HS-5 (cell line): ENCODE results near the gene SSUH2.
A peak's percentile ranks its signal among the peaks of the same experiment; 100 is the strongest.

Experiments
- DNase-seq: peaks from one replicate; pipeline ENCODE4 v3.0.0-alpha.2; 2012; ENCODE audit warnings: low read depth

The SSUH2 gene

GRCh38 chr3:8579943-8580342, 64.7 kb downstream of the SSUH2 start:
- no peak for DNase-seq

DNA sequence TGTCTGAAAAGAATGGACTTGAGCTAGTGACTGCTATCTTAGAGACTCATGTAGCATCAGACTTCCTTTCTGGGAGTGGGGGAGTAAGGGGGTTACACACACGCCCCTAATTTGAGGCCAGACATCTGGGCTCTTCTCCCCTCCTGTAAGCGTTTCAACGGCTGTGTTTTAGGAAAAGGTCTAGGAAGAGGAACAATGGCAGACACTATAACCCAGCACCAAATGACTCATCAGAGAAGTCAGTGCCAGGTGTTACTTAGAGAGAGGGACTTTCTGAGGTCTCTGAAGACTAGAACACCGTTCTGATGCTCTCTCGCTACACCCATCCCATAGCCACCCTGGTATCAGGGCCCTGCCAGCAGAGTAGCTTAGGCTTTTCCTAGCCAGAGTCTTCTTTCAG, 65.5 kb downstream of the SSUH2 start:
- no peak for DNase-seq

- no peak for DNase-seq
Observed at GRCh38 chr3:8578282-8578681, 66.3 kb downstream of the SSUH2 start.

DNA sequence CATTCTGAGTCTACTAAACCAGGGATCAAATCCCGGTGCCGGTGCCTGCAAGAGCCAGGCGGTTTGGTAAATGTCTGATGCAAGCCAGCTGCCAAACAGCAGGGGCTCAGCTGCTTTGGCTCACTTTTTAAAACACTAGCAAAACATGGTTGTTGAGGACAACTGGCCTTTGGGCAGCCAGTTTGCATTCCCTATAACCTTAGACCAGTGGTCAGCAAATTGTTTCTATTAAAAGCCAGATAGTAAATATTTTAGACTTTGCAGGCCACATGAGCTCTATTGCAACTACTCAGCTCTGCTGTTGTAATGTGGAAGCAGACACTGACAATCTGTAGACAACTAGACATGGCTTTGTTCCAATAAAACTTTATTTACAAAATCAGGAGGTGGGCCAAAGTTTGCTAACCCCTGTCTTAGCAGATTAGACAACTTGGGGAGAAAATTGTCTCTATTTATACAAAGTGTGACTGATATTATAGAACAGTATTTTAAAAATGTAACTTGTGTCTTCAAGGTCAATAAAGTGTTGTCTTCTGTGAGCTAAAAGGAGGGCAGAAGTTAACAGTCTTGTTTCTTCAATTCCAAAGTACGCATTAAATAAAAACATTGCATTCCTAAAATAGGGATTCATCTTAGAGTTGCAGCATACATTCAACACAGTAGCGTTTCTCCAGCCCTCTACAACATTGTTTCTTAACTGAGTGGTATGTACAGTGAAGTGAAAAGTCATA, 67.6 kb downstream of the SSUH2 start:
- DNase-seq, result peak; percentile 13

DNA sequence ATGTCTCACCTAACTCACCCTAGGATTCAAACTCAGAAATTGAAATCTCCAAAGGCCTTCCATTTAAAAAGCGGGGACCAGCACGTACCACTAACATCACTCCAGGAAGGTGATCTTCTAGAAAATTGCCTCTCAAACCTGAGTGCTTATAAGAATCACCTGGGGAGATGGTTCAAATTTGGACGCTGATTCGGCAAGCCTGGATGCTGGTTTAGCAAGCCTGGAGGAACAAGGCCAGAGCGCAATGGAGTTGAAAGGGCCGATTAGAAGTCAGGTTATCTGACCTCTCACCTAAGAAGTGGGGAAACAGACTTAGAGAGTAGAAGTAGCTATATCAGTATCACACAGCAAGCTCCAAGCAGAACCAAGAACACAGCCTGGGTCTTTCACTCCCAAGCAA, 68.2 kb downstream of the SSUH2 start:
- no peak for DNase-seq

DNA sequence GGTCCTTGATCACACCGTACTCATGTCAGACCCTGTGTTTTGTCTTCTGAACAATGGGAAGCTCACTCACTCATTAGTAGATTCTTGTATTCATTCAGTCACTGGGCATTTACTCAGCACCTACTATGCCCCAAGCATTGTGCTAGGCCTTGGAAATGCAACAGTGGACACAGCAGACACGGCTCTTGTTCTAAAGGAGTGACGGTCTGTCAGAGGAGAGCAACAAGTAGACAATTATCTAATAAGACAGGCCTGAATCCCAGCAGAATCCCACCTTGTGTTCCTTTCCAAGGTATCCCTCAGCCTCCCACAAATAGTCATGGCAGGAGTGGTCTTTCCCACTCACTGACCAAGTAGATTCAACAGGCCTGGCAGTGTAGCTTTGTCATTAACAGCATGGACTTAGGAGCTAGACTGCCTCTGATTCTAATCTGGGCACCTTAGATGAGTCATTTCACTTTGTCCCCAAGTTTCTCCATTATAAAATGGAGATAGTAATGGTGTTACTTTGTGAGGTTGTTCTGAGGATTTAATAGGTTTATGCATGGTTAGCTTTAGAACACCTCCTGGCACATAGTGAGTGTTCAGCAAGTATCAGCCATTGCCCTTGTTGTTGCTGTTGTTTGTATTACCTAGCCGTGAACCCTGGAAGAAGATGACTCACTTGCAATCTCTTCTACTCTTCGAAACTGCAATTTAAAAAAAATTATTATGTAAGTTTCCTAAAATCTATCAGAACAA, 69.1 kb downstream of the SSUH2 start:
- no peak for DNase-seq

DNA sequence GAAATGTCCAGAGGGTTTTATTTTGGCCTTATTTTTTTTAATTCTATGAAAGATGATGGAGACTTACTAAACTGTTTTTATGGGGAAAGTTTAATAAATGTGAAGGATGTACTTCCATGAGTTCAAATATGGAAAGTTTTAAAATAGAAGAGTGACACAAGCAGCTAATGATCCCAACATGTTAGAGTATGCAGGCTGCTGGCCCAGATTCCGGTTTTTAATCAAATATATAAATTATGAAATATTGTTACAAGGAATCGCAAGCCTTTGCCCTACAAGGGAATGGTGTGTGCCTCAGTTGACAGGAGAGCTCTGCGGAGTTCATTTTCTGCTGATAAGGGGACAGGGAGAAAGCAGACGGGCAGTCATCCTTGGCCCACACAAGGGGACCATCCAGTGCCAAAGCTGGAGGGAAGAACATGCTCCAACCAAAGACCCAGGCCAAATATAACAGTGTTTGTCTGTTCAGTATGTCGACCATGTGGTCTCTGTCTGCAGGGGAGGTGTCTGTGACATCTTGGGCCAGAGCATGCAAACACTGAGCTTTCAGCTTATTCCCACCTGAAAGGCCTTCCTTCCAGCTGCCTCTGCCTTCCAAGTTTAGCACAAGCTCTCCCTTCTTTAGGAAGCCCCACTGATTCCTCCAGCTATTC, 69.8 kb downstream of the SSUH2 start:
- no peak for DNase-seq

DNA sequence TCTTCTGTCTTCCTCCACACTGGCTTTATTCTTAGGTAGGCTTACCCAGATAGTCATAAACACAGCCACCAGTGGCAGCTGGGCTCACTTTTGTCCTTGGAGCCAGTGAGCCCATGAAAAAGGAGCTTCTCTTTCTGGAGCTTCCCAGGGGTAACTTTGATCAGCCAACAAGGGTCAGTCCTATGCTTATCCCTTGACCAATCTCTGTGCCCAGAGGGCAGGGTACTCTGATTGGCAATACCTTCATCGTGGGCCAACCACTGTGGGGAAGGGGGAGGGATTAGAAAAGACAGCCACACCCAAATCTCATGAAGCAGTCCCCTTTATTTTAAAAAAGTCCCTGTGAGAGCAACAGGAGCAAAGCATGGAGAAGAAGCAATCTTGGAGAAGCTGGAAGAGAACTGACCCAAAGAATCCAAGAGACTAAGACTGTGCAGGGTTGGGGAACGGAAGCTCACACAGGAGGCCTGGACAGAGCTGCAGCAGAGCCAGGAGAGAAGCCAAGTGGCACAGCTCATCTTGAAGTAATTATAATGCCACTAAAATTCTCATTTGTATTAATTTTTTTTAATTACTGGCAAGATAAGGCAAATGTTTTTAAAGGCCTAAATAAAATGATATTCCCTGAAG, 70.4 kb downstream of the SSUH2 start:
- DNase-seq, result no peak

GRCh38 chr3:8573342-8573926, 71.2 kb downstream of the SSUH2 start:
- no peak for DNase-seq

DNA sequence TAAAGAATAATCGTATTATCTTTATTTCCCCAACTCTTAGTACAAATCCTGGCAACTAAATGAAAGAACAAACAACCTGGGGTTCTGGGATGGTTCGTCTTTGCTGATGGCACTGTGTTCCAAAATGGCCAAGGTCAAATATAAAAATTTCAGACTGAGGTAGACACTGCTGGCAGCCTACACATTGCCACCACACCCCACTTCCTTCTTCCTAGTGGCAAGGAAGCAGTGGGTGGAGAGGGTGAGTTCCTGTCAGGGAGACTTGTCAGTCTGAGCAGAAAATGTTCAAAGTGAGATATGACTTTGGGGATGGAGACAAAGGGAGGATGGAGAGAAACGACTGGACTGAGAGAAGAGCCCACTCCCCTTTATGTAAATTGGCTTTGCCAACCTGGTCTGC, 73.3 kb downstream of the SSUH2 start:
- no peak for DNase-seq
